SK-N-SH (cell line): ENCODE data around the gene FDXR. TPM values are rescaled to one million over a fixed set of nuclear protein-coding genes. Genes with fewer than 3 reads are reported as not detected.

Experiments
- CTCF ChIA-PET: fragments of 300-600, 350-600 bp; formaldehyde crosslinking; extraction: SDS; loops from one replicate; lab custom pipeline; 2021; lab: Yijun Ruan, JAX
- POLR2A ChIA-PET: fragments of 350-600 bp; sonication (Branson Sonifier 250); formaldehyde crosslinking; extraction: SDS; loops from one replicate; lab custom pipeline; 2020; ENCODE audit warnings: antibody characterized with exemption, inconsistent platforms; lab: Yijun Ruan, JAX
- DNase-seq: peaks from one replicate; pipeline ENCODE4 v3.0.0; 2012
- H2AFZ ChIP-seq: fragments of 200-600 bp; sonication (generic); 2 replicates; pipeline ENCODE4 v1.8.1; 2016; ENCODE audit warnings: antibody characterized with exemption, mild to moderate bottlenecking, low read depth
- H3F3A ChIP-seq: fragments of 200-600 bp; sonication (generic); replicated peaks from 2 replicates; pipeline ENCODE3; 2016; ENCODE audit warnings: antibody characterized with exemption, mild to moderate bottlenecking; ENCODE audit not compliant: insufficient read depth
- H3K27ac ChIP-seq, 2 experiments: fragments of 200-500 bp in 1 of 2; fragments of 200-600 bp in 1 of 2; sonication (Bioruptor generic) in 1 of 2; sonication (generic), shearing (Covaris generic) in 1 of 2; 2 replicates each; pipeline versions ENCODE4 v1.5.1 to v1.6.1; 2014 to 2016; ENCODE audit warnings: low read depth in 2 of 2, inconsistent platforms in 1 of 2, low read length in 1 of 2, mild to moderate bottlenecking in 1 of 2, mixed read lengths in 1 of 2
- H3K27me3 ChIP-seq: fragments of 200-600 bp; sonication (generic), shearing (Covaris generic); 2 replicates; pipeline ENCODE4 v1.6.1; 2016; ENCODE audit warnings: mixed run types; ENCODE audit not compliant: insufficient read depth
- H3K36me3 ChIP-seq, 2 experiments: fragments of 200-500 bp in 1 of 2; fragments of 200-600 bp in 1 of 2; sonication (Bioruptor generic) in 1 of 2; sonication (generic) in 1 of 2; replicated peaks in 1 of 2; 2 replicates each; pipeline versions ENCODE3 to v1.5.1; 2014 to 2016; ENCODE audit warnings: low read length in 1 of 2, mild to moderate bottlenecking in 1 of 2; ENCODE audit not compliant: insufficient read depth in 2 of 2, control insufficient read depth in 1 of 2
- H3K4me1 ChIP-seq, 2 experiments: fragments of 200-500 bp in 1 of 2; fragments of 200-600 bp in 1 of 2; sonication (Bioruptor generic) in 1 of 2; sonication (generic), shearing (Covaris generic) in 1 of 2; 2 replicates each; pipeline versions ENCODE4 v1.5.1 to v1.6.1; 2014 to 2016; ENCODE audit warnings: low read depth in 1 of 2, low read length in 1 of 2, mixed run types in 1 of 2; ENCODE audit not compliant: insufficient read depth in 2 of 2, control insufficient read depth in 1 of 2
- H3K4me2 ChIP-seq: fragments of 200-600 bp; sonication (generic), shearing (Covaris generic); 2 replicates; pipeline ENCODE4 v1.6.1; 2017; ENCODE audit warnings: mixed run types
- H3K4me3 ChIP-seq, 2 experiments: fragments of 200-500 bp in 1 of 2; fragments of 200-600 bp in 1 of 2; sonication (Bioruptor generic) in 1 of 2; sonication (generic), shearing (Covaris generic) in 1 of 2; 2 replicates each; pipeline versions ENCODE4 v1.5.1 to v1.8.1; 2014 to 2016; ENCODE audit warnings: low read depth in 2 of 2, inconsistent platforms in 1 of 2, low read length in 1 of 2, mild to moderate bottlenecking in 1 of 2, mixed read lengths in 1 of 2, moderate library complexity in 1 of 2
- H3K79me2 ChIP-seq: fragments of 200-600 bp; sonication (generic); 2 replicates; pipeline ENCODE4 v1.8.1; 2017; ENCODE audit warnings: mild to moderate bottlenecking; ENCODE audit not compliant: insufficient read depth
- H3K9ac ChIP-seq: fragments of 200-600 bp; sonication (generic); 2 replicates; pipeline ENCODE4 v1.6.1; 2017; ENCODE audit warnings: mixed run types
- H3K9me2 ChIP-seq: fragments of 200-600 bp; sonication (generic); 2 replicates; pipeline ENCODE4 v1.6.1; 2017; ENCODE audit warnings: mixed run types
- H3K9me3 ChIP-seq: fragments of 200-600 bp; sonication (generic); 2 replicates; pipeline ENCODE4 v1.6.1; 2017; ENCODE audit warnings: mixed run types, mild to moderate bottlenecking, moderate library complexity
- H4K20me1 ChIP-seq: fragments of 200-600 bp; sonication (generic); 2 replicates; pipeline ENCODE4 v1.6.1; 2017; ENCODE audit warnings: mild to moderate bottlenecking, mixed run types; ENCODE audit not compliant: insufficient read depth
- CTCF ChIP-seq: fragments of 200-600 bp; sonication (generic); IDR thresholded peaks from 2 replicates; pipeline ENCODE4 v1.6.1; 2017; ENCODE audit warnings: antibody characterized with exemption, mild to moderate bottlenecking, moderate library complexity
- ELF1 ChIP-seq: IDR thresholded peaks from 2 replicates; pipeline ENCODE4 v1.4.0; 2012
- EP300 ChIP-seq, 2 experiments: IDR thresholded peaks; 2 replicates each; pipeline versions ENCODE4 v1.4.0 to v1.6.1; 2012; ENCODE audit warnings: borderline replicate concordance in 1 of 2, low read depth in 1 of 2, low read length in 1 of 2
- EZH2phosphoT487 ChIP-seq: fragments of 200-600 bp; sonication (generic); IDR thresholded peaks from 2 replicates; pipeline ENCODE4 v1.6.1; 2017; ENCODE audit warnings: low read depth, mixed run types, mild to moderate bottlenecking, antibody characterized with exemption, moderate library complexity, borderline replicate concordance
- GABPA ChIP-seq: IDR thresholded peaks from 2 replicates; pipeline ENCODE4 v1.4.0; 2012; ENCODE audit warnings: low read depth, mild to moderate bottlenecking
- GATA2 ChIP-seq: sonication (generic); formaldehyde crosslinking; IDR thresholded peaks from 2 replicates; pipeline ENCODE4 v1.5.0; 2020; ENCODE audit warnings: mild to moderate bottlenecking, missing genetic modification reagents
- IRF3 ChIP-seq: fragments of 150-350 bp; IDR thresholded peaks from 2 replicates; pipeline ENCODE4 v1.6.1; 2016; ENCODE audit warnings: mild to moderate bottlenecking, low read depth, low read length
- MAX ChIP-seq: IDR thresholded peaks from 2 replicates; pipeline ENCODE4 v1.4.0; 2012; ENCODE audit warnings: low read depth
- MEF2A ChIP-seq: IDR thresholded peaks from 2 replicates; pipeline ENCODE4 v1.4.0; 2012; ENCODE audit warnings: low read depth, borderline replicate concordance
- NRF1 ChIP-seq: IDR thresholded peaks from 2 replicates; pipeline ENCODE4 v1.6.1; 2012; ENCODE audit warnings: low read depth, mild to moderate bottlenecking, low read length
- PBX3 ChIP-seq: IDR thresholded peaks from 2 replicates; pipeline ENCODE4; 2012
- POLR2AphosphoS5 ChIP-seq: IDR thresholded peaks from 2 replicates; pipeline ENCODE4 v1.6.1; 2012; ENCODE audit warnings: low read depth, low read length
- RCOR1 ChIP-seq: fragments of 150-350 bp; IDR thresholded peaks from 2 replicates; pipeline ENCODE4 v1.6.1; 2017; ENCODE audit warnings: antibody characterized with exemption, low read length
- REST ChIP-seq: IDR thresholded peaks from 2 replicates; pipeline ENCODE4 v1.6.1; 2012; ENCODE audit warnings: mild to moderate bottlenecking, low read depth, low read length, moderate library complexity
- RFX5 ChIP-seq: IDR thresholded peaks from 2 replicates; pipeline ENCODE4 v1.6.1; 2012; ENCODE audit warnings: mild to moderate bottlenecking, improper control_type of control experiment, low read length
- SIN3A ChIP-seq: IDR thresholded peaks from 2 replicates; pipeline ENCODE4 v1.6.1; 2012; ENCODE audit warnings: low read depth, mild to moderate bottlenecking, low read length, moderate library complexity, borderline replicate concordance
- TAF1 ChIP-seq: IDR thresholded peaks from 2 replicates; pipeline ENCODE4 v1.6.1; 2012; ENCODE audit warnings: low read depth, mild to moderate bottlenecking, low read length, moderate library complexity, borderline replicate concordance
- USF1 ChIP-seq: IDR thresholded peaks from 2 replicates; pipeline ENCODE4 v1.4.0; 2012; ENCODE audit warnings: low read depth, borderline replicate concordance
- WGBS: methylation state at CpG from one replicate; pipeline ENCODE4 v1.1.6; 2017; ENCODE audit warnings: low lambda C conversion rate; 5-methylcytosine and 5-hydroxymethylcytosine counted together
- polyA plus RNA-seq, 3 experiments: library from polyadenylated mRNA; depleted of rRNA; stranded (reverse); fragments of >200 nt; gene quantifications; 2 replicates each; pipeline ENCODE4 v1.2.3, GENCODE V29; 2012

Gene FDXR
- polyA plus RNA-seq, 1 of the 3 experiments (the other 2 are of a cell fraction) = 86.7 TPM

- WGBS = 80% methylated on average over 15 of the region's 19 CpGs
- Histone ChIP-seq H2AFZ (no peak overlapping the region), H3K79me2 (no peaks in the 10 kb centered on the region), H4K20me1 (peaks cover 2% of the 10 kb centered on the region; the same call in 1 of the 2 replicates), H3K9ac (no peak overlapping the region), H3K4me2 (no peak overlapping the region), H3K4me1 (peaks cover 0 to 19% of the 10 kb centered on the region in 2 experiments; a peak in 1 of 4 replicates), H3K36me3 (no peaks in the 10 kb centered on the region), H3K9me2 (no peaks in the 10 kb centered on the region), H3K27ac (no peak overlapping the region), H3K27me3 (peaks cover 46% of the 10 kb centered on the region), H3F3A (no peaks in the 10 kb centered on the region), H3K4me3 (no peak overlapping the region), H3K9me3 (no peaks in the 10 kb centered on the region)
- TF ChIP-seq SIN3A = no peak
- TF ChIP-seq RFX5 = no peak
- TF ChIP-seq EP300 (IDR thresholded peaks at IDR 0.05; ENCODE audit: borderline replicate concordance in 1 of 2, low read depth in 1 of 2, low read length in 1 of 2) = no peak
- no peak for TF ChIP-seq USF1
- no peak for TF ChIP-seq MAX
- no peak for TF ChIP-seq NRF1
- no peak for TF ChIP-seq REST
- TF ChIP-seq EZH2phosphoT487 = no peak
- TF ChIP-seq ELF1 = no peak
- TF ChIP-seq IRF3 = no peak
- TF ChIP-seq GATA2 = no peak
- TF ChIP-seq POLR2AphosphoS5 = no peak
- no peak for TF ChIP-seq MEF2A
- TF ChIP-seq GABPA = no peak
- no peak for TF ChIP-seq PBX3
- no peak for TF ChIP-seq TAF1
- no peak for TF ChIP-seq RCOR1
- no peak for TF ChIP-seq CTCF
- DNase-seq = no peak
- CTCF ChIA-PET = interaction anchor here (0.9 to 12.1 kb wide), 8 partner anchors 10 to 281 kb away, joined by 3 to 286 read pairs (median 4); no protein-coding TSS in a partner anchor
- POLR2A ChIA-PET = interaction anchor here (0.6 kb wide), 1 partner anchor 78 kb away, joined by 4 read pairs; no protein-coding TSS in a partner anchor
These were observed 48.4 kb upstream of the FDXR start for GRCh38 chr17:74921026-74921681.
